Bone marrow (tissue), 2 donors: Measurements from ENCODE around the gene DUSP28.
"Not testable (repeated sequence)": the region's sequence is repeated elsewhere in the genome, so short reads cannot be mapped to it uniquely, and the experiment has no call there.

ENCODE experiments used
- DNase-seq, 2 donors: peaks; one replicate each; lab custom pipeline; 2025; lab: John Stamatoyannopoulos, UW

DUSP28 gene

GRCh38 chr2:240527153-240527750 is 32.9 kb upstream of the DUSP28 start:
- no peak for DNase-seq

GRCh38 chr2:240528406-240529040 is 31.6 kb upstream of the DUSP28 start:
- no peak for DNase-seq

GRCh38 chr2:240529344-240529999 is 30.7 kb upstream of the DUSP28 start:
- DNase-seq: no peak

DNA sequence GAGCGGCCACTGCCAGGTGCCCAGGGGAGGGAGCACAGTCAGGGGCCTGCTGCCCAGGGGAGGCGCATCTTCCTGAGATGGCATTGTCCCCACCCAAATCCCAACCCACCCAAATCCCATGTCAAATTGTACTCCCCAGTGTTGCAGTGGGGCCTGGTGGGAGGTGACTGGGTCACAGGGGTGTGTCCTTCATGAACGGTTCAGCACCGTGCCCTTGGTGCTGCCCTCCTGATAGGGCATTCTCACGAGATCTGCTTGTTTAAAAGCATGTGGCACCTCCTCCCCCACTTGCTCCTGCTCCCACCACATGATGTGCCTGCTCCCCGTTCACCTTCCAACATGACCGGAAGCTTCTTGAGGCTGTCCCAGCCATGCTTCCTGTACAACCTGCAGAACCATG is 30.0 kb upstream of the DUSP28 start:
- DNase-seq: no peak

DNA sequence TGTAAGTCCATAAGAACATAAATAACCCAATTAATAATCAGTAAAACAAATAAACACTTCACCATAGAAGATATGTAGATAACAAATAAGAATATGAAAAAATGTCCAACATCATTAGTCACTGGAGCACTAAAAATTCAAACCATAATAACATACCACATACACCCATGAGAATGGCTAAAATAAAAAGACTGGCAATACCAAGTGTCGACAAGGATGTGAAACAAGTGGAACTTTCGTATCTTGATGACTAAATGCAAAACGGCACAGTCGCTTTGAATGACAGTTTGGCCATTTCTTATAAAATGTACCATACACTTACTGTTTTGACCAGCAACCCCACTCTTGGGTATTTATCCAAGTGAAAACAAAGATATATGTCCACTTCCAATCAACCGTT is 29.1 kb upstream of the DUSP28 start:
- no peak for DNase-seq

DNA sequence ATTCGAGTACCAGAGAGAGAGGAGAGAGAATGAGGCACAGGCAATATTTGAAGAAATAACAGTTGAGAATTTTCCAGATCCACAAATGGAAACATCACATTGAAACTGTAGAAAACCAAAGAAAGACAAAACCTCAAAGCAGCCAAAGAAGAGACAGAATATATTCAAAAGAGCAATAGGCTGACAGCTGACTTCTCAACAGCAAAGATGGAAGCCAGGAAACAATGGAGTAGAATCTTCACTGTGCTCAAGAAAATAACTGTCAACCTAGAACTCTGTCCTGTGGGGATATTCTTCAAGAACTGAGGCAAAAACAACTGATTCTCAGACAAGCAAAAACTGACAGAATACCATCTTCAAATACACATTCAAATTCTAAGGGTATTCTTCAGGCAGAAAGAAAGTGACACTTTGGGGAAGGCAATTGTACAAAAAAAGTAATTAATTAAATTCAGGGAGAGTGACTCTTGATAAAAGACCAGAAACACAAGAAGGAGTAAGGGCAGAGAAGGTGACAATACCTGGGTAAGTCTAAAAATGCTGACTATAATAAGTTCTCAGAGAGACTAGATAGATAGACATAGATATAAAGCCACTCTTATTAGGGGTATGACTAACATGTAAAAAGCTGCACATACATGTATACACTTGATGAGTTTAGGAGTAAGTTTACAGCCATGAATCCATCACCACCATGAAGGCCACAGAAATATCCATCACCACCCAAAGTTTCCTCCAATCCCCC is 28.0 kb upstream of the DUSP28 start:
- no peak for DNase-seq

GRCh38 chr2:240538031-240538780 is 22.0 kb upstream of the DUSP28 start:
- no peak for DNase-seq

GRCh38 chr2:240539101-240539500 is 21.1 kb upstream of the DUSP28 start:
- DNase-seq: not testable (repeated sequence)

DNA sequence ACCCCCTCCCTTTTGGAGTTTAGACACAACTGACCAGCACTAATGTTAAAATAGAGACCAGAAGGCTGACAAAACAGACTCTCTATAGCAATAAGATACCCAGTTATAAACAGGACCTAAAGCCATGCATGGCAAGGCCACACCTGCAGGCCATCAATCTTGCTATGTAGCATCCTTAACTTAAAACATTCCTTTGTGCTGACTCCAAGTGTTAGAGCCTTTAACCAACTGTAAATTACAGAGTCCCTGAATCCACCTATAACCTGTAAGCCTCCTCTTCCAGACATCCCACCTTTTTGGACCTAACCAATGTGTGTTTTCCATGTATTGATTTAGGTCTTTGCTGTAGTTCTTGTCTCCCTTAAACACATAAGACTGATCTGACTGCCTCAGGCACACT is 20.3 kb upstream of the DUSP28 start:
- DNase-seq: no peak

- DNase-seq: no peak
Measured at GRCh38 chr2:240551288-240551687, 8.9 kb upstream of the DUSP28 start.

DNA sequence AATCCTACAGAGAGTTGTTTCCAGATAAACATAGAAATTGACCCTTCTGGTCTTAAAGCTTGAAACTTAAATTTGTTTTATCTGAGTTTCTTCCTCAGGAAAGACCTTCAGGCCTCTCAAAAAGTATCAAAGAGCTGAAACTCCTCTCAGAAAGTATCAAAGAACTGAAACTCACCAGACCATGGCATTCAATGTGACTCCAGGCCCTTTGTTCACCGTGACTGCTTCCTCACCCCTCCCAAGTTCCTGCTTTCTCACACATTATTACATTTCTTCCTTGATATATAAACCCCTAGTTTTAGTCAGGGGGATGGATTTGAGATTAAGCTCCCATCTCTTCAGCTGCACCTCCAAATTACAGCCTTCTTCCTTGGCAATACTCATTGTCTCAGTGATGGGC is 8.3 kb upstream of the DUSP28 start:
- DNase-seq: no peak

GRCh38 chr2:240553956-240554480 is 6.1 kb upstream of the DUSP28 start:
- DNase-seq: no peak

DNA sequence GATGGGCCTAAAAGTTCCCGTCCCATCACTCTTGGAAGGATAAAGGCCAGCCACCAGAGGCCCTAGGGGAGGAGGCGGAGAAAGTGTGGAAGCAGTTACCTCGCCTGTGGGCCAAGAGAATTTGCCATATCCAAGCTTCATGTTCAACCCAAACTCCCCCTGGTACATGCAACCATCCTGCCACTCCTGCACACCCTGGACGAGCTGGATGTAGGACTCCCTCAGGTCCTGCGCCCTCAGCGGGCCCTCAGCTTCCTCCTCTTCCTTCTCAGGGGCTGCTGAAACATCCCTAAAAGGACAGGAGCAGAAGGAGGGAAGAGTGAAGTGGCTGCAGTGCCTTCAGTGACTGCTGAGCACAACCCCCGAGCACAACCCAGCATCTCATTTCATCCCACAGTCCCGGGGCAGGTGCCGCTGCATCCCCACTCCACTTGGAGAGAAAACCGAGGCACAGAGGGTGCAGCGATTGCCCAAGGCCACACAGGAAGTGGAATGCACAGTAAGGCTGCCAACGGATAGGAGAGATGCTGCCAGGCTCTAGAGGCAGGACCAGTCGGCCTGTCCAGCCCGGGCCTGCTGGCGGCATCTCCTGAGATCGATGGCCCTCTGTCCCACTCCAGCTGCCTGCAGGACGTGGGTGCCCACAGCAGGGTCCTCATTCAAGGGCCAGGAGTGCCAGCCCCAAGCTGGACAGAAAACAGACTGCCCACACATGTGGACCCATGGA is 5.2 kb upstream of the DUSP28 start:
- no peak for DNase-seq

DNA sequence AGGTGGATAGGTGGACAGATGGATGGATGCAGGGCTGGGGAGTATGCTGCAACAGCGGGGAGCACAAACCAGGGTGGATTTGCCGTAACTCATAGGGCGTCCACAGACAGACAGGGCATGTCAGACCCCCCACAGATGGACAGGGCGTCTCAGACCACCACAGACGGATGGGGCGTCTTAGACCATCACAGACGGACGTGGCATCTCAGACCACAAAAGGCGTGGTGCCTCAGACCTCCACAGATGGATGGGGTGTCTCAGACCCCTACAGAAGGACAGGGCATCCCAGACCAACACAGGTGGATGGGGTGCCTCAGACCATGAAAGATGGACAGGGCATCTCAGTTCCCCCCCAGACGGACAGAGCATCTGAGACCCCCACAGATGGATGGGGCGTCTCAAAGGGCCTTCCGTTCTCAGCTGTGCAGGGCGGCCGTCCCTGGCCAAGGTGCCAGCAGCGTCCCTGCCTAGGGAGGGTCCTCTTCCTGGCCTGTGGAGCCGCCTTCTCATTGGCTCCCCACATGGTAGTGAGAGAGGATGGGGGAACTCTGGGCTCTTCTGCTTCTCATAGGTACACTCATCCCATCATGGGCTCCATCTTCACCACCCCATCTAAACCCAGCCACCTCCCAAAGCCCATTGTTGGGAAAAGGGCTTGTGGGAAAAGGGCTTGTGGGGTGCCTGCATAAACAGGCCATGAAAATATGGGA is 4.5 kb upstream of the DUSP28 start:
- no peak for DNase-seq

DNA sequence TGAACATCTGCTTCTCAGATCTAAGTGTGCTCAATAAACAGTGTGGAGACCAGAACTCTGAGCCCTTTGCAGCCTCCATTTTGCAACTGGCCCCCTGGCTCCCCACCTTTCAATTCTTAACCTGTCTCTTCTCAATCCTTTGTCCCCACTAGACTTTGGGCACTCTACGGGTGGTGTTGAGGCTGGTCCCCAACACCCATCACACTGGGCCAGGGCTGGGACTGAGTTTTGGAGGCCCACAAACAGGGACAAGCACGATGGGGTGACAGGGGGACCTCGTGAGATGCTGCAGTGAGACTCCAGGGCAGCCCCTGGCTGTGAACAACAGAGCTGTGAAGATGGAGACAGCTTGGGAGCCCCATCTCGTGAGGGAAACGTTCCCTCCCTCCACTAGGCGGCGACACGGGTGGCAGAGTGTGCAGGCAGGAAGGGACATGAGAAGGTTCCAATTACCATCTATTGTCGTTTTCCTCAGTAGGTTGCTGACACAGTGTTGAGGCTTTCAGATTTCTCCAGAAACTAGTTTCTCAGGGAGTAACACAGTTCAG is 3.5 kb upstream of the DUSP28 start:
- DNase-seq: no peak

DNA sequence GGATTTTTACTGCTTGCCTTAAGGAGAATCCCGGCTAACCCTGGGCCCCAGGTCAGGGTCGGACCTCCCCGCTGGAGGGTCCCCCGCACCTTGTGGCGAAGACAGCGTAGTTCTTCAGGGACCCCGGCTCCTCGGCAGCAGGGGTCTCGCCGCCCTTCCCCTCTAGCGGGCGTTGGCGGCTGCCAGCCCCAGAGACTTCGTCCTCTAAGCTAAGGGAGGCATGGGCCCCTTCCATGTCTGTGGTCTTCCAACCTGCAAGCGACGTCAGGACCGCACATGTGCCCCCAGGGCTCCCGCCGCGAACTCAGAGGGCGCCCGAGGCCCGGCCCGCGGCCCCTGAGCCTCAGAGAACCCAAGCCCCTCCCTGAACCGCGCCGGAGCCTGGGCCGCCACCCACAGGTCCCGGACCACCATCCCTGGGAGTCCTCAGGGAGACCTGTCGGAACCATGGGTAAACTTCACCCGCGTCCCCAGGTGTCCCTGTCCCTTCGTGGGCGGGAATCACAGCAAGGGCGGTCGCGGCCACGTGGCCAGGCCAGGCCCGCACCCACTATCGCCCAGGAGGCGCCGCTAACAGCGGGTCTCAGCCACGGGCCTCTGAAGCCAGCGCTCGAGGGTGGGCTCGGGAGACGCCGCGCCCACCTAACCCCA is 2.9 kb upstream of the DUSP28 start:
- DNase-seq: no peak

DNA sequence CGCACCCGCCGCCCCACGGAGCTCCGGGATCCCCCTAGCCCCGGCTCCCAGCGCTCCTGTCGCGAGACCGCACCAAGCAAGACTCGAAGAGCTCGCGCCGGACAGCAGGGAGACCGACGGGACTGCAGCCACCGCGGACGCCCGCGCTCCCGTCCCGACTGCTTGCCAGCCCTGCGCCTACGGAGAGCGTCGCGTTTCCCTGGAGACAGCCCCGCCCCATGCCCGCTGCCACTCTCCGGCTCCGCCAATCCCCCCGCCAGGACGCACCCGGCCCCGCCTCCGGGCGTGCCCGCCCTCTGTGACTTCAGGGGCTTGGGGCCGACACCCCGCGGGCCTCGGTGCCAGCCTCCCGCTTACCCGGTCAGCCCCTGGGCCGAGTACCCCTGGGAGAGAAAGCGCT is 2.3 kb upstream of the DUSP28 start, which contains the start of gene ANKMY1:
TSS of gene ANKMY1 (minus strand) at position 181 of the 400 bp plus-strand sequence. CDS start 653 bp downstream, outside the sequence.
- DNase-seq: no peak

- DNase-seq: no peak
Measured at GRCh38 chr2:240558236-240558761, 1.9 kb upstream of the DUSP28 start.

DNA sequence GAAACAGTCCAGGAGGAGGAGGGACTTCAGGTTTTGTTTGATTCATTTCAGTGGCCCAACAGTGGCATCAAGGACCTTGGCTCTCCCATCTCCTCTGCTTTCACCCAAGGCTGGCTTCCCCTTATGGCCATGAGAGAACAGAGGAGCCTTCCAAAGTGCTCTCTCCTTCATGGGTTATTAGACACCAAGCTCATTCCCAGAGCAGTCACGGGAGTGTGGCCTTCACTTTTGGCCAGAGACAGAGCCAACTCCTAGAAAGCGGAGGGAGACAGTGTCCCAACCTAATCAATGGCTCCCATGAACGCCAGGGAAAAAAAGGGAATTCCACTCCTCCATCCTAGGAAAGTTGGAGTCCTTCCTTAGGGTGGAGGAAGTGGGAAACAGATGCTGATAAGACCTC is 871 bp upstream of the DUSP28 start:
- DNase-seq: no peak
